ENCODE data around the gene CLDN6.

Gene CLDN6

GRCh38 chr16:3051494-3051893, 33.5 kb upstream of the CLDN6 start:
- no peak for DNase-seq (ENCODE audit: low spot score)

GRCh38 chr16:3051009-3051408, 33.0 kb upstream of the CLDN6 start:
- DNase-seq (ENCODE audit: low spot score): no peak

- DNase-seq (ENCODE audit: low spot score): no peak
Measured at GRCh38 chr16:3050487-3050886, 32.5 kb upstream of the CLDN6 start.

- no peak for DNase-seq (ENCODE audit: low spot score)
Measured at GRCh38 chr16:3049921-3050481, 32.0 kb upstream of the CLDN6 start.

- DNase-seq (ENCODE audit: low spot score): no peak
Measured at GRCh38 chr16:3047387-3047720, 29.4 kb upstream of the CLDN6 start.

- no peak for DNase-seq (ENCODE audit: low spot score)
Measured at GRCh38 chr16:3046641-3047386, 28.8 kb upstream of the CLDN6 start.

GRCh38 chr16:3045758-3046640, 28.0 kb upstream of the CLDN6 start, which contains the start of gene MMP25:
TSS of gene MMP25 (plus strand) at chr16:3046561. CDS start at chr16:3046918, 357 bp downstream.
- DNase-seq (ENCODE audit: low spot score): no peak

- no peak for DNase-seq (ENCODE audit: low spot score)
Measured at GRCh38 chr16:3044708-3045107, 26.7 kb upstream of the CLDN6 start.

GRCh38 chr16:3042376-3042775, 24.4 kb upstream of the CLDN6 start:
- DNase-seq (ENCODE audit: low spot score): no peak

GRCh38 chr16:3038896-3039295, 20.9 kb upstream of the CLDN6 start:
- no peak for DNase-seq (ENCODE audit: low spot score)

GRCh38 chr16:3038256-3038655, 20.3 kb upstream of the CLDN6 start:
- no peak for DNase-seq (ENCODE audit: low spot score)

GRCh38 chr16:3036726-3037315, 18.8 kb upstream of the CLDN6 start, which contains the start of gene BICDL2:
TSS of gene BICDL2 (minus strand) at chr16:3036944. CDS start at chr16:3035496, 1,448 bp downstream.
- DNase-seq (ENCODE audit: low spot score): no peak

GRCh38 chr16:3035972-3036725, 18.2 kb upstream of the CLDN6 start:
- DNase-seq (ENCODE audit: low spot score): no peak

GRCh38 chr16:3035289-3035971, 17.4 kb upstream of the CLDN6 start:
- DNase-seq (ENCODE audit: low spot score): no peak

GRCh38 chr16:3032624-3033023, 14.6 kb upstream of the CLDN6 start:
- no peak for DNase-seq (ENCODE audit: low spot score)

- DNase-seq (ENCODE audit: low spot score): no peak
Measured at GRCh38 chr16:3030222-3031212, 12.5 kb upstream of the CLDN6 start.

- DNase-seq (ENCODE audit: low spot score): peak; percentile 55
Measured at GRCh38 chr16:3029491-3030221, 11.7 kb upstream of the CLDN6 start.

- no peak for DNase-seq (ENCODE audit: low spot score)
Measured at GRCh38 chr16:3028716-3029319, 10.8 kb upstream of the CLDN6 start.
